Kidney tubule cell (primary cell): Measurements from ENCODE around the gene ADARB2.

Source experiments
- DNase-seq: peaks from one replicate; pipeline ENCODE4 v3.0.0-alpha.2; 2018; ENCODE audit warnings: low spot score

ADARB2 gene

DNA sequence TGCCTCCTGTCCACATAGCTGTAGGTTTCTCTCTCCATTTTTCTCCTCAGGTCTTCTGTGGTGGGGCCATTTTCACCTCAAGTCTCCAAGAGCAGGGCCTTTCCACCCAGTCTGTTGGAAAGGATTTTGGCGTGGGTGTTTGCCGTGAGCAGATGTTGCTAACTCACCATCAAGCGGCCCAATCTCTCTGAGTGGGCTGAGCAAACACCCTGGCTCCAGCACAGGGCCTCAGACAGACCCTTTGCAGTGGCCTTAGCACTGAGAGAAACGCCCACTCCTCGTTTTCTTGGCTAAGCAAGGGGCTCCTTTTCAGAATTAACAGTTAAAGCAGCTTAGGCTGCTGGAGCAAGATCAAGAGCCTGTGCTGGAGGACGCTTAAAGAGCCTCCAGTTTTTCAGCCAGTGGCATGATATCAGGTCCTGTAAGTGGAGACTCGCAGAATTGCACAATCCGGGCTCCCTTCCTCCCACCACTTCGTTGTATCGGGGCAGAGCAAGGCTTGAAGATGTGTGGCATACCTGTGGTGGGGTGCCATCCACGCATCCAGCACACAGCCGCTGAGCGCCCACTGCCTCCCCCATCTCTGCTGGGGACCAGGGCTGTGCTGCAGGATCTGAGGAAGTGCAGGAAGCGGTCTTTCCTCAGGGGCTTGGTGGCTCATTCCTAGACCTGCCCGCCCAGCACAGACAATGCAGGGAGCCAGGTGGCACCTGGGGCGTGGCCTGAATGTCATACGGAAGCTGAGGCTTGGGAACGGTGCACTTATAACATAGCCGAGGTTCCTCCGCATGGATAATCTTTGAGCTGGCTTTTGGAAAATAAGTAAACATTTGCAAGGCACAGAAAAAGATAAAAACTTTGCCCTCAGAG lies 142.7 kb downstream of the ADARB2 start:
- no peak for DNase-seq

- DNase-seq, result no peak
Observed at GRCh38 chr10:1591742-1592141, 145.6 kb downstream of the ADARB2 start.

GRCh38 chr10:1591045-1591444 lies 146.3 kb downstream of the ADARB2 start:
- no peak for DNase-seq

DNA sequence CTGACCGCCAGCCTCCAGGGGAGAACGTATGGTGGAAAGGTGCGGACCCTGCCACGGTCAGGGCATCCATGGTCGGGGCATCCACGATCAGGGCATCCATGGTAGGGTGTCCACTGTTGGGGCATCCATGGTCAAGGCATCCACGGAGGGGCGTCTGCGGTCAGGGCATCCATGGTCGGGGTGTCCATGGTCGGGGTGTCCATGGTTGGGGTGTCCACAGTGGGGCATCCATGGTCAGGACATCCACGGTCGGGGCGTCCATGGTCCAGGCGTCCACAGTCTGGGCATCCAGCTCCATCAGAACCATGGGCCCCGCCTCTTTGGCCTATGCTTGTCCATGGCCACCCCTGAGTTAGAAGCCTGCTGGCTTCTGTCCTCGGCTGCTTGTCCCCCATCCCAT lies 148.1 kb downstream of the ADARB2 start:
- DNase-seq, result no peak

- DNase-seq, result no peak
Observed at GRCh38 chr10:1582739-1583138, 154.6 kb downstream of the ADARB2 start.

- DNase-seq, result no peak
Observed at GRCh38 chr10:1581189-1581588, 156.1 kb downstream of the ADARB2 start.

DNA sequence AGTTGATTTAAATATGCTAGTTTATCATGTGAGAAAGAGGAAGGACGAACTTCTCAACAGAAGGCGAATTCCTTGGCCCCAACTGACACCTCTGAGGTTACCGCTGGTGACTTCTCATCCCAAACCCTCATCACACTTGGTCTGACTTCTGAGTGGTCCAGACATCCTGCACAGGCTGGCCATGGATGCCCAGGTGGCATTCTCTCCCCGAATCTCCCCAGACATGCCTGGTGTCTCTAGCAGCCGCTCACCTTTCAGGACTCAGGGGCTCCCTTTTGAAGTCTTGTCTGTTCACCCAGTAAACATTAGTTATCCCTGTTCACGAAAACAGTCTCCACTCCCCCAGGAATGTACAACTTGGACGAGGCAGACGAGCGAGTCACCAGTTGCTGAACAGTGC lies 157.7 kb downstream of the ADARB2 start:
- DNase-seq, result no peak

DNA sequence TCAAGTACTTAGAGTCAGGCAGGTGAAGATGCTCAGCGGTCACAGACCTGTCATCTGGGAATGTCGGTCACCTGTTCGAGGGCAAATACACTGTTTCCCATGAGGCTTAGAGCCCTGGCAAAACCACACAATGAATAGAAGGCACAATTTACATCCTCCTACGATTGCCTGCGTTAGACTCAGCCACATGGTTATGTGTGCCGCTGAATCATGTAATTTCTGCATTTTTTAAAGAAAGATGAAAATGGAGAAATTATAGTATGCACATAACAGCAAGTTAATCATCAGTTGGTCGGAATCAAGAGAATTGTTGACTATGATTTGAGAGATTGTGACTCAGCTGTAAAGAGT lies 158.2 kb downstream of the ADARB2 start:
- no peak for DNase-seq

DNA sequence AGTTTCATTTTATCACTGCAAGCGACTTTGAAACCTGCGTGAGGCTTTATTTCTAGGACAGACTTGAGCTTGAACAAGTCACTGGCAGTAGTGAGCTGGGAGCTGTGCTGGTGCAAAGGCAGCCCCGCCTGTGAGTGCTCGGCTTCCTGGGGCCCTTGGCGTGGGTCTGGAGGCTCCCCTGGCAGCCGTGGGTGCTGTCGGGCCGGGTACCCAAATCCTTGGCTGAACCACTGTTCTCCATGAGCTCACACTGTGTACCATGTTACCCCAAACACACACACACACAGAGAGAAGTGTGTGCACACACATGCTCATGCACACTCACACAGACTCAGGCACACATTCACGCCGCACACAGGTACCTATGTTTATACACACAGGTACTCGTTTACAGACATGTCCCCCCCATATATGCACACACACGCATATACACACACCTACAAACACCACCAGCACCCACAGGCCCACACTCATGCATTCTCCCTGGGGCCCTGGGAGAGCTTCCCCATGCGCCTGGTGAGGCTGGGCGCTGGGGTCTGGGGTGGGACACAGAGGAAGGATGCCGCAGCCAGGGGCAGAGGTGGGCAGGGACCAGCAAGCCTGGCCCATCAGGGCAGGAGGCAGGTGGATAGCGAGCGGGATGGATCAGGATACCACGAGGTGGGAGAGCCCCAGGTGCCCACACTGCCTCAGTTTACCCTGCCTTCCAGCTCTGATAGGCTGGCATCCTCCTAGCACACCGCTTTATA lies 158.8 kb downstream of the ADARB2 start:
- DNase-seq, result no peak

DNA sequence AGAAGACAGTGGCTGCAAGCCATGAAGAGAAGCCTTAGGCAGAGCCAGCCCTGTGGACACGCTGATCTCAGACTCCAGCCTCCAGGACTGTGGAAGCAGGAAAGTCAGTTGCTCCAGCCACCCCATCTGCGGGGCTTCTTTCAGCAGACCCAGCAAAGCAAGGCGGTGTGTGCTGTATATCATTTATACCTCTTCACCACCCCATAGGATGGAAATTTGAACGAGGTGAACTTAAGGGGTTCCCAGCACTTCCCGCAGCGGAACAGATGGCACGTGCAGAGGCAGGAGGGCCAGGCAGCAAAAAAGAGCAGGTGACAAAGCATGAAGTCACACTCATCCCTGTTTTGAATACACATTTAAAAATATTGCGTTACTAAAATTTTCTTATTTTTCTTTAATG lies 159.4 kb downstream of the ADARB2 start:
- no peak for DNase-seq

- DNase-seq, result no peak
Observed at GRCh38 chr10:1577373-1577770, 160.0 kb downstream of the ADARB2 start.

DNA sequence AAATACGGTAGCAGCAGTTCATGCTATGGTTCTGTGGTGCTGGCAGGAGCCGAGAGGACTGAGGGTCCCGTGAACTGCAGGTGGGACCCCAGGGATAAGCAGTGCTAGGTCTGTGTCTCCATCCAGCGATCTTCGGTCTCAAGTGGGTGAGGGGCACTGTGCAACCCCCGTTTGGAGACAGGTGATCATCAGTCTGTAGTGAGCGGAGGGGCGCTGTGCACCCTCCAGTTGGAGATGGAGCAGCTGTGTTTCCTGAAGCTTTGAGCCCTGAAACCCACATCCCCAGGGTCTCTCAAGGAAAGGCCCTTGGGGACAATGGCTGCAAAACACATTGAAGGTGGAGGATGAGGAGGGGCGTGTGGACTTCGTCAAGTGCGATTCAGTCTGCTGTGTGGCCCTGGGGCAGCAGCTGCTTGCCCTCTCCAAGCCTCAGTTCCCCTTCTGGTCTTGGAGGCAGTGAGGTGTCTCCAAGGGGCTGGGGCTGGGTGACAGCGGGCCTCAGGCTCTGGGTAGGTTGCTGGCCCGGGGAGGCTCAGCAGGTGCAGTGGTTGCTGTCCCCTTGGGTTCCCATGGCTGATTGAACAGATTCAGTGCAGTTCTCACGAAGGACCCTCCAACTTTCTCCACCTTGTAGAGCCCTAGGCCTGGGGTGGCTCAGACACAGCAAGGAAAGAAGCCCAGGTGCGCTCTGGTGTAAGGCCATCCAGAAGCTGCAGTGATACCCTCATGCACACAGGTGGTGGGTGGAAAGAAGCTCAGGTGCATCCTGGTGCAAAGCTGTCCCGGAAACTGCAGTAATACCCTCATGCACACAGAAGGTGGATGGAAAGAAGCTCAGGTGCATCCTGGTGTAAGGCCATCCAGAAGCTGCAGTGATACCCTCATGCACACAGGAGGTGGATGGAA lies 160.6 kb downstream of the ADARB2 start:
- no peak for DNase-seq

DNA sequence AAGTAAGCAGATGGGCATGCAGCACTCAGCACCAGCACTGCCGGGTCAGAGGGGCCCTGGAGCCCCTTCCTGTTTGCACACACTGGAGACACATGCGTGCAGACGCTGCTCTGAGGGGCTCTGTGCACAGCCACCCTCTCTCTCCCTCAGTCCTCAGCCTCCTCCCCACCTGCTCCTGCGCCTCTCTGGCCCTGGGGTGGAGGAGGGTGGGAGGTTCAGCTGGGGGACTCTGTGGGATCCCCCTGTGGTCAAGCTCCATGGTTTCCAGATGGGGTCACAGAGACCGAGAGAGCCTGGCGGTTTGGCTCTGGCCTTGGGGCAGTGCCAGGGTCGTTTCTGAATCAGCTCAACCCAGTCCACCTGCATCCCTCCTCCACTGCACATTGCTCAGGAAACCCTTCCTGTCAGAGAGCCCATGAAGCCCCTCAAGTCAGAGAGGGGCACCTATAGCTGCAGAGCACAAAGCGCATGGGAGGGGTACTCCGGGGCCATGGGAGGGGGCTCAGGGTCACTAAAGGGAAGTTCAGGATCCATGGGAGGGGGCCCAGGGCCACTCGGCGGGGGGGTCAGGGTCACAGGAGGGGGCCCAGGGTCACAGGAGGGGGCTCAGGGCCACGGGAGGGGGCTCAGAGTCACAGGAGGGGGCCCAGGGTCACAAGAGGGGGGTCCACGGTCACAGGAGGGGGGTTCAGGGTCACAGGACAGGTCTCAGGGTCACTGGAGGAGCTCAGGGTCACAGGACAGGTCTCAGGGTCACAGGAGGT lies 161.7 kb downstream of the ADARB2 start:
- no peak for DNase-seq

DNA sequence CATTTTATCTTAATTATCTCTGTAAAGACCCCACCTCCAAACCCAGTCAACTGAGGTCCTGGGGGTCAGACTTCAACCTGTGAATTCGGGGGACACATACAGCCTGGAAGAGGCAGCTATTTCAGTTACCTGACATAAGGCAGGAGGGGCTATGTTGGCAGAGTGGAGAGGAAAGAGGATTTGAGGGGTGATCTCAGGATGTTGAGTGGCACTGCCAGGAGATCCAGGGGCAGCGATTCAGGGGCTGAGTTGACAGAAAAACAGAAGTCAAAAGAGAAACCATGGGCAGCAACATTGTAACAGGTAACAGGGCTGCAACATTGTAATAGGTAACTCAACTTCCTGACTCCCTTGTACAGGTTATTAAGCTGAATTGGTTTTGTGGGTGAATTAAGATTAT lies 162.6 kb downstream of the ADARB2 start:
- DNase-seq, result no peak

DNA sequence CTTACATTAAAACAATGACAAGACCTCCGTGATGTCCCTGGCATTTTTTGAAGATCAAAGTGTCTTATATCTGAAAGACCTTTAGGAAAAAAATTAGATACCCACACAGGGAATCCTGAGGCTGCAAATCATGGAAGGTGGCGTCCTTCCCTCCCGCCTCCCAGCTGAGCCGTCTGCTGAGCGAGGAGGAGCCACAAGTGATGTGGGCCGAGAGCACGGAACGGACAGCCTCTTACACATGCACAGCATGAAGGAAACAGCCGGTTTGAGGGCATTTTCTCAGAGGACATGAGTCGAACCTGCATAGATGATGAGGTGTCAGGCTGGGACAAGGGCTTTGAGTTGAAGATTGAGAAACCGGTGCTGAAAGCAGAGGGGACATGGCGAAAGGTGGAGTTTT lies 163.3 kb downstream of the ADARB2 start:
- DNase-seq, result no peak

- no peak for DNase-seq
Observed at GRCh38 chr10:1573334-1573969, 163.9 kb downstream of the ADARB2 start.

DNA sequence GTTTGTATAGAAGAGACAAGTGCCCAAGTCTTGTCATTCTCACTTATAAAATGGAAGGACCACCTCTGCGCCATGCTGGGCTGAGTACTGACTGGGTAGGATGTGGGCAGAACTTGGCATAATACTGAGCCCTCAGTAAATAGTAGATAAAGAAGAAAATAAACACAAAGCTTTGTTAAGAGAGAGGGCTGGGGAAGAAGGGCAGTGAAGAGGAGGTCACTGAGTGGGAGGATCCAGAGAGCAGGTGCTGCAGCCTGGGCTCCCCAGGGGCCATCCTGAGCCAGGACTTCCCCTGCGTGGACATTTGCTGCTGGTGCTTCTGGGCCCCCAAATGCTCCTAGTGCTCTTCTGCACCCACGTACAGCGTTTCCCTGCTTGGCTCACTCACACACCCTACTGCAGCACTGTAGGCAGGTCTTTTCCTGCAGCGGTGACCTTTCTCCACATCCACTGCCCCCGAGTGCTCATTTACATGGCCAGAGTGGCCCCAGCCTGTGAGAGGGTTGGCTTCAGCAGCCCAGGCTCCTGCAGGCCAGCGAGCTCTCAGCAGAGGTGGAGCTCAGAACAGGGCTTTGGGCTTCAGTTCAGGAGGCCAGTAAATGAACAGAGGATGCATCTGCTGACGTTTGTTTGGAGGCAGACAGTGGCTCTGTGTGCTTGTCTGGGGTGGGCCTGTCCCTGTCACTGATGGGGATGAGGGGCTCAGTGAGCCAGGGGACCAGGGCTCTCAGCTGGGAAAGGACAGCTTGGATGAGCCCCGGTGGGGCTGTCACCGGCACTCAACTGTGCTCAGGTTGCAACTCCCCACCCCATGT lies 164.6 kb downstream of the ADARB2 start:
- DNase-seq, result no peak

DNA sequence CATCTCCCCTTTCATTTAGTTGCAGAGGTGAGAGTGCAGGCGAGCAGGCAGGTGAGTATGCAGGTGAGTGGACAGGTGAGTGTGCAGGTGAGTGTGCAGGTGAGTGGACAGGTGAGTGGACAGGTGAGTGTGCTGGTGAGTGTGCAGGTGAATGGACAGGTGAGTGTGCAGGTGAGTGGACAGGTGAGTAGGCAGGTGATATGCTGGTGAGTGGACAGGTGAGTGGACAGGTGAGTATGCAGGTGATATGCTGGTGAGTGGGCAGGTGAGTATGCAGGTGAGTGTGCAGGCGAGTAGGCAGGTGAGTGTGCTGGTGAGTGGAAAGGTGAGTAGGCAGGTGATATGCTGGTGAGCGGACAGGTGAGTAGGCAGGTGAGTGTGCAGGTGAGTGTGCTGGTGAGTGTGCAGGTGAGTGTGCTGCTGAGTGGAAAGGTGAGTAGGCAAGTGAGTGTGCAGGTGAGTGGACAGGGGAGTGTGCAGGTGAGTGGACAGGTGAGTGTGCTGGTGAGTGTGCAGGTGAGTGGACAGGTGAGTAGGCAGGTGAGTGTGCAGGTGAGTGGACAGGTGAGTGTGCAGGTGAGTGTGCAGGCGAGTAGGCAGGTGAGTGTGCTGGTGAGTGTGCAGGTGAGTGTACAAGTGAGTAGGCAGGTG lies 165.6 kb downstream of the ADARB2 start:
- DNase-seq, result no peak

- no peak for DNase-seq
Observed at GRCh38 chr10:1570416-1571051, 166.8 kb downstream of the ADARB2 start.
